Right lung (tissue), 5 donors: Measurements from ENCODE around the gene GOLPH3. TPM values are rescaled to one million over a fixed set of nuclear protein-coding genes. Genes with fewer than 3 reads are reported as not detected.
"Not testable (repeated sequence)": the region's sequence is repeated elsewhere in the genome, so short reads cannot be mapped to it uniquely, and the experiment has no call there.

Source experiments
- DNase-seq, 2 donors: peaks; one replicate each; pipeline ENCODE4 v3.0.0-alpha.2; 2013
- polyA plus RNA-seq, 5 donors: library from polyadenylated mRNA; unstranded; fragments of 120-200 nt; gene quantifications; one replicate each; pipeline versions ENCODE4 v1.2.1 to v1.2.3, GENCODE V29; 2013; ENCODE audit warnings: inconsistent platforms in 1 of 5, low replicate concordance in 1 of 5; ENCODE audit not compliant: insufficient read length in 5 of 5, insufficient read depth in 1 of 5

Gene GOLPH3
- polyA plus RNA-seq, 5 donors: 80.7 to 91.9 (median 90.8) TPM

DNA sequence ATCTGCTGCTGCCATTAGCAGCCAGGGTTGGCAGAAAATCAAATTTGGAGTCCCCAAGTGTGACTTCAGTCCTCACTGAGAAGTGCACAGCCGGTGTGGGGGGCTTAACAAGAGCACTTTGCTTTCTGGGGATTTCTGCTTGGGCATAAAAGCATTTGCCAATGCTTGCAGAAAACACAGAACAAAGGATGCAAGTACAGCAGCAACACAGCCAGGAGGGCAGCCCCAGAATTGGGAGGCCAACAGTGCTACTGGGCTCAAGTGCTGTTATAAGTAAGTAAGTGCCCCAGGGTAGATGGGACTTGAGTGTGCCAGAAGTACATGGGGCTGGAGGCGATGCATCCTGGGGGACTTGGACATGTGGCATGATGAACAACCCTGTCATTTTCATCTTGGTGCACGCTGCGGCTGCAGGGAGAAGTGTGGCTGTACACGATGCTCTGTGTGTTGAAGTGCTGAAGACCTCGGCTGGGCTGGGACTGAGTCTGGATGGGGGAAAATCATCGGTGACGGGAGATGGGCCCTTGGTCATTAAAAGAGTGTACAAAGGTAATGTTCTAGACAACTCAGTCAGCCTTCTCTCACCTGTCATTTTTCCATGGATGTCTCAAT lies 73.3 kb downstream of the GOLPH3 start:
- DNase-seq: no peak

DNA sequence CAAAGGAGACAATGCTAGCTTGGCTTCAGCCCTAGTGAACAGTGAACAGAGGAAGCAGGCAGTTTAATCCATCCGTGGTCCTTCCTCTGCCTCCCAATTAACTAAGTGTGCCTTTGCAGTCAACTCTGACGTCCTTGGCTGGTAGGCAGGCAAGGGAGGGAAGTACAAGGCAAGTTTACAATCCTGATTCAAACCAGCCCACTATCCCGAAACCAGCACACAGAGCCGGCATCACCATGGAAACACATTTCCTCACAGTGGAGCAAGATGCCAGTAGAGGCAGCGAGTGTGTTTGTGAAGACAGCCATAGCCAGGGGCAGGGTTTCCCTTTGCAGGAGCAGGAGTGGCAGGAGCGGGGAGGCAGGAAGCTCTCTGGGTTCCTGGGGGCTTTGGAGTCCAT lies 73.9 kb downstream of the GOLPH3 start:
- DNase-seq: no peak

DNA sequence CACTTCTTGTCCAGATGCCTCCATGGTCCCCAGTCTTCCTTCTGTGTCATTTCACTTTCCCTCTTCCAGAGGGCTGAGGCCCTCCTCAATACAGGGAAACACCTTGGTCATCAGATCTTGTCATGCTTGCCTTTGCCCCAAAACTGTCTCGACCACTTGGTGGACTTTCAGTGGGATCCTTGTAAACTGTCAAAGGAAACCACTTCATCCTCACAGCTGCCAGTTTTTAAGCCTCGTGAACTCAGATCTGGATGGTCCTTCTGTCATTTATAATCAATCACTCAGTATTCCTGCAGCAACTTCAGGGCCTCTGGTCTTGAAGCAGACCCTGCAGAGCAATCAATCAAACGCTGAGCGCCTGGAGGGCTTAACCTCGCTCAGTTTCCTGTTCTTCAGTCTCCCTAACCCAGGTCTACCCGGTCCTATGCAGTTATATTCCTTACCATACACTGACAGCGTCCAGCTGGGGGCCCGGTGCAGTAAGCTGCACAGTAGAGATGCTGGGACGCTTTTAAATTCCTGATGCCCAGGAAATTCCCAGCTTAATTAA lies 74.6 kb downstream of the GOLPH3 start:
- DNase-seq: no peak

DNA sequence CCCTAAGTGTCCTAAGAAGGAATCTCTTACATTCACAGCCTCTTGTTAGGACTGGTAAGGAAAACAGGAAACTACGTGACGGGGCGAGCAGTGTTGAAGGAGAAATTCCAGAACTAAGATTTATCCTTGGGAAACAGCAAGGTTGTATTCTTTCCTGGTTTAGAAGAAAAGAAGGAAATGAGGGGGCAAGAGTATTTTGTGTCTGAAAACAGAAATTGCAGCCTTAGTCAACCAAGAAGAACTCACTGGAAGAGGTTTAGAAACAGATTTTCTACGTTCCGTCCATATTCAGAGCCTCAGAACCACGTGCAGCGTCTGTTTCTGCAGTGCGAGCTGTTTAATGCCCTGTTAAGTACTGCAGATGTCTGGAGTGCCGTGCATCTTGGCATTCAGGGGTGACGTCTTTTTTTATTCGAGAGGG lies 75.2 kb downstream of the GOLPH3 start:
- DNase-seq: no peak

DNA sequence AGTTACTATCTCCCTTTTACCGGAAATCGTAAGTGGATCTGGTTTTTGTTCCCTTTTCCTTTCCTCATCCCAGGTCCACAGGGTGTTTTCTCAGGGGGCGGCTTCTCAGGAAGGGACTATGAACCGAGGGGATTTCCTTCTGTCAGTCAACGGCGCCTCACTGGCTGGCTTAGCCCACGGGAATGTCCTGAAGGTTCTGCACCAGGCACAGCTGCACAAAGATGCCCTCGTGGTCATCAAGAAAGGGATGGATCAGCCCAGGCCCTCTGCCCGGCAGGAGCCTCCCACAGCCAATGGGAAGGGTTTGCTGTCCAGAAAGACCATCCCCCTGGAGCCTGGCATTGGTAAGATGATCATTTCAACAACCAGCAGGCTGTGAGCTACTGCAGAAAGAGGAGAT lies 75.8 kb downstream of the GOLPH3 start:
- no peak for DNase-seq

DNA sequence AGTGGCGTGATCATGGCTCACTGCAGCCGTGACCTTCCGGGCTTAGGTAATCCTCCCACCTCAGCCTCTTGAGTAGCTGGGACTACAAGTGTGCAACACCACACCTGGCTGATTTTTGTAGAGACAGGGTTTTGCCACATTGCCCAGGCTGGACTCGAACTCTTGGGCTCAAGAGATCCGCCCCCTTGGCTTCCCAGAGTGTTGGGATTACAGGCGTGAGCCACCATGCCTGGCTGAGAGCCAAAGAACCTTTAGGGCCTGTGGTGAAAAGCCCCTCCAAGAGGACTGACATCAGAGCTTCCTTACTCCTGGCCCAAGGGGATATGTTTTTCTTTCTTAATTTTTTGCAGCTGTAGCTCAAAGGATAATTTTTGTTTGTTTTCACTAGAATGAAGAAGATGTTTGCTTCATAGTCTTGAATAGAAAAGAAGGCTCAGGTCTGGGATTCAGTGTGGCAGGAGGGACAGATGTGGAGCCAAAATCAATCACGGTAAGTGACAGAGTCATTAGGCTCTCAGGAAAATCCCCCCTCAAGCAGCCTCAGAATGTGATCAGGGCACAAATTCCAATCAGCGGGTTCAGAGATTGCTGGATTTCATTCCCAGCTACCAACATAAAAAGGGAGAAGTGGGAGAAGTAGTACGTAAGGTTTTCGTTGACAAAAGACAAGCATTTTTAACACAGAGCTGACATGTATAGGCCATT lies 77.1 kb downstream of the GOLPH3 start:
- no peak for DNase-seq

DNA sequence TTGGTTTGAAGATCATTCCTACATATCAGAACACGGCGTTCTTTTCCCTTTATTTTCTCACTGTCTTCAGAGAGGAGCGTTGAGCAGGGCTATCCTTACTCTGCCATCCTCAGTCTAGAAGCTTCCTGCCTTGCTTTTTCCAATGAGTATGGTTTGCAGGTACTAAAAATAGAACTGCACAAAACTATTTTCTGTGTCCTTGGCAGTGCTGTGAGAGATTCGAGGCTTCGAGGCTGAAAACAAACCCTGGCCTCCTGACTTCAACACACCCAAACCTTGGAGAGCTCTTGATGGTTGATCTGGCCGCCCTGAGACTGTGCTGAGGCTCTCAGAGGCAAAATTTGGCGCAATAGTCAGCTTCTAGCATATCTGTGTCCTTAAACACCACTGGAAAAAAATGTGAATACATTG lies 78.9 kb downstream of the GOLPH3 start:
- no peak for DNase-seq

DNA sequence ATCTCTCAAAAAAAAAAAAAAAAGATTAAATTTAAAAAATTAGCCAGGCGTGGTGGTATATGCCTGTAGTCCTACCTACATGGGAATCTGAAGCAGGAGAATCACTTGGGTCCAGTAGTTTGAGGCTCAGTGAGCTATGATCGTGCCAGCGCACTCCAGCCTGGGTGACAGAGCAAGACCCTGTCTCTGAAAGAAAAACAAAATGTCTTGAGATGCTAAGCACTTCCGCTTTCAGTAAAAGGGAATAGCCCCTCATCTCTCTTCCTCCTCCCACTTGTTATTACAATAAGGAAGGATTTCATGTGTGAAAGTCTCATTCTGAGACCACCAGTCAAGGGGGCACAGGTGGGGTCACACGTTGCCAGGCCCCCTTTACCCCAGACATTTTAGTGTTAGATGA lies 79.4 kb downstream of the GOLPH3 start:
- no peak for DNase-seq

DNA sequence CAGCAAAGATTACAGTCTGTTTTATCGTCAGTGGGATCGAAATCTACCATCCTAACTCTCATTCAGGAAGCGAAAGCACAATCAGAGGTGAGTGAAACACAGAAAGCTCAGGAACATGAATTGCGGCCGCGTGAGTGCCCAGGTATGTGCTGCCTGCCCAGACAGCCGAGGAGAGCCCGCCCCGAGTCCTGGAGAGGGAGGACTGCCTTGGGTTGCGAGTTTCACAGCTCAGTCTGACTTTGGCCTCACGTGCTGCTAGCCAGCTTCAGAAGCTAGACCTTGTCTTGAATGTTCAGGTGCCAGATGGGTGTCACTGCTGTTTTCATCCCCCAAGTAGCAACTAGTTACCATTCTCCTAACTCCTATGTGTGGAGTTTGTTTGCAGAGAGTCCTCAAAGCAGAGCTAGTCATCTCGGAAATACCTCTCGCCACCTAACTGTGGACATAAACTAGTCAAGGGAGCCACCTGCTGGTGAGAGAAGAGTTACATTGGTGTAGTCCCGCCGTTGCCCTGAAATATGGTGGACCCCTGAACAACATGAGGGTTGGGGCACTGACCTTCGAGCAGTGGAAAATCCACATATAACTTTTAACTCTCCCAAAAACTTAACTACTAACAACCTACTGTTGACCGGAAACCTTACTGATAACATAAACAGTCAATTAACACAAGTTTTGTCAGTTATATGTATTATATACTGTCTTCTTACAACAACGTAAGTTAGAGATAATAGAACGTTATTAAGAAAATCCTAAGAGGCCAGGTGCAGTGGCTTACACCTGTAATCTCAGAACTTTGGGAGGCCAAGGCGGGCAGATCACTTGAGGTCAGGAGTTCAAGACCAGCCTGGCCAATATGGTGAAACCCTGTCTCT lies 80.9 kb downstream of the GOLPH3 start:
- DNase-seq: peak; percentile 41 to 64

DNA sequence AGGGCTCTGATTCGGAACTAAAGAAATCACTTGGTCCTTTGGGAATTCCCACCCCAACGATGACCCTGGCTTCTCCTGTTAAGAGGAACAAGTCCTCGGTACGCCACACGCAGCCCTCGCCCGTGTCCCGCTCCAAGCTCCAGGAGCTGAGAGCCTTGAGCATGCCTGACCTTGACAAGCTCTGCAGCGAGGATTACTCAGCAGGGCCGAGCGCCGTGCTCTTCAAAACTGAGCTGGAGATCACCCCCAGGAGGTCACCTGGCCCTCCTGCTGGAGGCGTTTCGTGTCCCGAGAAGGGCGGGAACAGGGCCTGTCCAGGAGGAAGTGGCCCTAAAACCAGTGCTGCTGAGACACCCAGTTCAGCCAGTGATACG lies 83.4 kb downstream of the GOLPH3 start:
- no peak for DNase-seq

DNA sequence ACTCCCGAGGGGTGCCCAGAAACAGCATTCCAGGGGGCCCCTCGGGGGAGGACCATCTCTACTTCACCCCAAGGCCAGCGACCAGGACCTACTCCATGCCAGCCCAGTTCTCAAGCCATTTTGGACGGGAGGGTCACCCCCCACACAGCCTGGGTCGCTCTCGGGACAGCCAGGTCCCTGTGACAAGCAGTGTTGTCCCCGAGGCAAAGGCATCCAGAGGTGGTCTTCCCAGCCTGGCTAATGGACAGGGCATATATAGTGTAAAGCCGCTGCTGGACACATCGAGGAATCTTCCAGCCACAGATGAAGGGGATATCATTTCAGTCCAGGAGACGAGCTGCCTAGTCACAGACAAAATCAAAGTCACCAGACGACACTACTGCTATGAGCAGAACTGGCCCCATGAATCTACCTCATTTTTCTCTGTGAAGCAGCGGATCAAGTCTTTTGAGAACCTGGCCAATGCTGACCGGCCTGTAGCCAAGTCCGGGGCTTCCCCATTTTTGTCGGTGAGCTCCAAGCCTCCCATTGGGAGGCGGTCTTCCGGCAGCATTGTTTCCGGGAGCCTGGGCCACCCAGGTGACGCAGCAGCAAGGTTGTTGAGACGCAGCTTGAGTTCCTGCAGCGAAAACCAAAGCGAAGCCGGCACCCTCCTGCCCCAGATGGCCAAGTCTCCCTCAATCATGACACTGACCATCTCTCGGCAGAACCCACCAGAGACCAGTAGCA lies 83.9 kb downstream of the GOLPH3 start:
- DNase-seq: no peak

DNA sequence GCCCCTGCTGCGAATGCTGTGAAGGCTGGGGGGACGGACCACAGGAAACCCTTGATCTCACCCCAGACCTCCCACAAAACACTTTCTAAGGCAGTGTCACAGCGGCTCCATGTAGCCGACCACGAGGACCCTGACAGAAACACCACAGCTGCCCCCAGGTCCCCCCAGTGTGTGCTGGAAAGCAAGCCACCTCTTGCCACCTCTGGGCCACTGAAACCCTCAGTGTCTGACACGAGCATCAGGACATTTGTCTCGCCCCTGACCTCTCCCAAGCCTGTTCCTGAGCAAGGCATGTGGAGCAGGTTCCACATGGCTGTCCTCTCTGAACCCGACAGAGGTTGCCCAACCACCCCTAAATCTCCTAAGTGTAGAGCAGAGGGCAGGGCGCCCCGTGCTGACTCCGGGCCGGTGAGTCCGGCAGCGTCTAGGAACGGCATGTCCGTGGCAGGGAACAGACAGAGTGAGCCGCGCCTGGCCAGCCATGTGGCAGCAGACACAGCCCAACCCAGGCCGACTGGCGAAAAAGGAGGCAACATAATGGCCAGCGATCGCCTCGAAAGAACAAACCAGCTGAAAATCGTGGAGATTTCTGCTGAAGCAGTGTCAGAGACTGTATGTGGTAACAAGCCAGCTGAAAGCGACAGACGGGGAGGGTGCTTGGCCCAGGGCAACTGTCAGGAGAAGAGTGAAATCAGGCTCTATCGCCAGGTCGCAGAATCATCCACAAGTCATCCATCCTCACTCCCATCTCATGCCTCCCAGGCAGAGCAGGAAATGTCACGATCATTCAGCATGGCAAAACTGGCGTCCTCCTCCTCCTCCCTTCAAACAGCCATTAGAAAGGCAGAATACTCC lies 84.7 kb downstream of the GOLPH3 start:
- no peak for DNase-seq

DNA sequence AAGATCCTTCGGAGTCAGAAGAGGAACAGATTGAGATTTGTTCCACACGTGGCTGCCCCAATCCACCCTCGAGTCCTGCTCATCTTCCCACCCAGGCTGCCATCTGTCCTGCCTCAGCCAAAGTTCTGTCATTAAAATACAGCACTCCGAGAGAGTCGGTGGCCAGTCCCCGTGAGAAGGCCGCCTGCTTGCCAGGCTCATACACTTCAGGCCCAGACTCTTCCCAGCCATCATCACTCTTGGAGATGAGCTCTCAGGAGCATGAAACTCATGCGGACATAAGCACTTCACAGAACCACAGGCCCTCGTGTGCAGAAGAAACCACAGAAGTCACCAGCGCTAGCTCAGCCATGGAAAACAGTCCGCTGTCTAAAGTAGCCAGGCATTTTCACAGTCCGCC lies 85.9 kb downstream of the GOLPH3 start:
- DNase-seq: no peak

DNA sequence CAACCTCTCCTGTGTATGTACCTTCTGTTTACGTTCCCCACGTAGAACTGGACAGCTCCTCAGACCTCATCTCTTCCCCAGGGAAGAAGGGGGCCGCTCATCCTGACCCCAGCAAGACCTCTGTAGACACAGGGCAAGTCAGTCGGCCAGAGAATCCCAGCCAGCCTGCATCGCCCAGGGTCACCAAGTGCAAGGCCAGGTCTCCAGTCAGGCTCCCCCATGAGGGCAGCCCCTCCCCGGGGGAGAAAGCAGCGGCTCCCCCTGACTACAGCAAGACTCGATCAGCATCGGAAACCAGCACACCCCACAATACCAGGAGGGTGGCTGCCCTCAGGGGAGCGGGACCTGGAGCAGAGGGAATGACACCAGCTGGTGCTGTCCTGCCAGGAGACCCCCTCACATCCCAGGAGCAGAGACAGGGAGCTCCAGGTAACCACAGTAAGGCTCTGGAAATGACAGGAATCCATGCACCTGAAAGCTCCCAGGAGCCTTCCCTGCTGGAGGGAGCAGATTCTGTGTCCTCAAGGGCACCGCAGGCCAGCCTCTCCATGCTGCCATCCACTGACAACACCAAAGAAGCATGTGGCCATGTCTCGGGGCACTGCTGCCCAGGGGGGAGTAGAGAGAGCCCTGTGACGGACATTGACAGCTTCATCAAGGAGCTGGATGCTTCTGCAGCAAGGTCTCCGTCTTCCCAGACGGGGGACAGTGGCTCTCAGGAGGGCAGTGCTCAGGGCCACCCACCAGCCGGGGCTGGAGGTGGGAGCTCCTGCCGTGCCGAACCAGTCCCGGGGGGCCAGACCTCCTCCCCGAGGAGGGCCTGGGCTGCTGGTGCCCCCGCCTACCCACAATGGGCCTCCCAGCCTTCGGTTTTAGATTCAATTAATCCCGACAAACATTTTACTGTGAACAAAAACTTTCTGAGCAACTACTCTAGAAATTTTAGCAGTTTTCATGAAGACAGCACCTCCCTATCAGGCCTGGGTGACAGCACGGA lies 86.7 kb downstream of the GOLPH3 start:
- no peak for DNase-seq

DNA sequence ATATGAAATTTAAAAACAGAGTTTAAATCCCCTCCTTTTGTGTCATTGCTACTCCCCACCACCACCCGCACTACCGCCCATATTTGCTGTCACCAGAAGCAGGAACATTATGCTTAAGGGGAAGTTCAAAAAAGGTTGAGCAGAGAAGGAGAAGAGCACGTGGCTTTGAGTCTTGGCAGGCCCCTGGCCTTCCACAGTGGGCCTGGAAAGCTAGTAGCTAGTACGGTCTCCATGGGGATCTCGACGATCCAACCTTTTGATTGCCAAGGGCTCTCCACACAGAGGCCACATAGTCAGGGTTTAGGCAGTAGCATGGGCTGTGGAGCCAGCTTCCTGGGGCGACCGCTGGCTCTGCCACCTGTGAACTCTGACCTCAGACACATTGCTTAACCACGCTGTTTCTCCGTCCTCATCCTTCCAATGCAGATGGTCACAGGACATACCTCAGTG lies 90.1 kb downstream of the GOLPH3 start:
- no peak for DNase-seq

DNA sequence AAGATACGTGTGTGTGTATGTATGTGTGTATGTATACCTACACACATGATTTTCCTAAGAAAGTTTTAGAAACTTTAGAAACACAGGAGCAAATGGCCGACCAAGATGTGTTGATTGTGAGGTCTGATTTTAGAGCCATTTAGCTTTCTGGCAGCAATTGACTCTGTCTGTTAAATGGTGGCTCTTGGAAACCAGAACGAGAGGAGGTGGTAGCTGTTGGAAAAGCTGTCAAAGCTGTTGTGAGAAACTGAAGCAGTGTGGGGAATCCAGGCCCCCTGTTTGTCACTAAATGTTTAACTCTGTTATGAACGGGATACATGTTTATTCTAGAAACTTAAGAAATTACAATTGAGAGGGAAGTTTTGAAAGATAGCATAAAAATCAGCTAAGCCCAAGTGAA lies 91.4 kb downstream of the GOLPH3 start:
- no peak for DNase-seq

DNA sequence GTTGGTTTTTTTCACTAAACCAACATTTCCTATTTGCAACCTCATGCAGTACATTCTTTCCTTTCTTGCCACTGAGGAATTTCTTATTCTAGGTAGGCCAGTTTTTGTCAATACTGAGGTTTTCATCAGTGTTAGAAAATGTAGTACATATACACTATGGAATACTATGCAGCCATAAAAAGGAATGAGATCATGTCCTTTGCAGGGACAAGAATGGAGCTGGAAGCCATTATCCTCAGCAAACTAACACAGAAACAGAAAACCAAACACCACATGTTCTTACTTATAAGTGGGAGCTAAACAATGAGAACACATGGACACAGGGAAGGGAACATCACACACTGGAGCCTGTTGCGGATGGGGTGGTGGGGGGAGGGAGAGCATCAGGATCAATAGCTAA lies 93.6 kb downstream of the GOLPH3 start:
- not testable (repeated sequence) for DNase-seq

DNA sequence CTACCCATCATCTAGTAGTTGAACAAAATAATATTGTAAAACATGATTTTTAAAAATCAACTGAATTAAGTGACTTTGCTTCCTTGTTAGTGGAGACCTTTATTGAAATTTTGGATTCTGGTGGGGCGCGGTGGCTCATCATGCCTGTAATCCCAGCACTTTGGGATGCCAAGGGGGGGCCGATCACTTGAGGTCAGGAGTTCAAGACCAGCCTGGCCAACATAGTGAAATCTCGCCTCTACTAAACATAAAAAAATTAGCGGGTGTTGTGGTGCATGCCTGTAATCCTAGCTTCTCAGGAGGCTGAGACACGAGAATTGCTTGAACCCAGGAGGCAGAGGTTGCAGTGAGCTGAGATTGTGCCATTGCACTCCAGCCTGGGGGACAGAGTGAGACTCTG lies 95.3 kb downstream of the GOLPH3 start:
- not testable (repeated sequence) for DNase-seq
